B cell (primary cell): ENCODE results near the gene ZNF407. TPM values are rescaled to one million over a fixed set of nuclear protein-coding genes. Genes with fewer than 3 reads are reported as not detected.

Experiments used
- ATAC-seq: fragments of 200-7000 bp; cut with Tn5 transposase; one replicate; pipeline ENCODE4 v1.10.0; 2021; ENCODE audit warnings: low read depth, mild to moderate bottlenecking, moderate number of reproducible peaks, moderate library complexity
- CTCF ChIA-PET: fragments of 350-600 bp; sonication (Branson Sonifier 250); formaldehyde crosslinking; loops from one replicate; lab custom pipeline; 2021; ENCODE audit warnings: antibody characterized with exemption, inconsistent platforms; lab: Charles Lee
- POLR2A ChIA-PET: fragments of 350-600 bp; sonication (Branson Sonifier 250); formaldehyde crosslinking; loops from one replicate; lab custom pipeline; 2021; ENCODE audit warnings: antibody characterized with exemption; lab: Charles Lee
- DNase-seq: peaks from one replicate; pipeline ENCODE4 v3.0.0; 2013
- H2AFZ ChIP-seq: 2 replicates; pipeline ENCODE4 v1.6.1; 2012; ENCODE audit warnings: mild to moderate bottlenecking, low read depth, low read length; ENCODE audit not compliant: insufficient read depth, poor library complexity, severe bottlenecking
- H3K27ac ChIP-seq, 2 donors: 1 replicate in 1 of 2; 2 replicates in 1 of 2; pipeline ENCODE4 v1.5.1; 2012 to 2013; ENCODE audit warnings: low read length in 2 of 2, mild to moderate bottlenecking in 2 of 2, moderate library complexity in 1 of 2
- H3K27me3 ChIP-seq, 4 experiments: fragments of 200-600 bp in 1 of 4; sonication (generic) in 1 of 4; replicated peaks in 1 of 4; 1 replicate in 2 of 4; 2 replicates in 2 of 4; pipeline versions ENCODE4 v1.6.1 to v1.7.0; 2013 to 2016; ENCODE audit warnings: low read length in 3 of 4, mild to moderate bottlenecking in 2 of 4, mixed read lengths in 1 of 4, moderate library complexity in 1 of 4; ENCODE audit not compliant: insufficient read depth in 4 of 4, control insufficient read depth in 3 of 4; ENCODE audit errors: control extremely low read depth in 1 of 4
- H3K36me3 ChIP-seq, 2 experiments: replicated peaks in 1 of 2; 1 replicate in 1 of 2; 2 replicates in 1 of 2; pipeline versions ENCODE4 v1.6.1 to v1.7.1; 2013; ENCODE audit warnings: low read length in 1 of 2; ENCODE audit not compliant: insufficient read depth in 2 of 2, control insufficient read depth in 1 of 2; ENCODE audit errors: control extremely low read depth in 1 of 2, extremely low read depth in 1 of 2
- H3K4me1 ChIP-seq, 2 donors: fragments of 200-600 bp in 1 of 2; sonication (generic) in 1 of 2; 1 replicate in 1 of 2; 2 replicates in 1 of 2; pipeline versions ENCODE4 v1.5.1 to v1.6.1; 2013 to 2017; ENCODE audit warnings: low read length in 2 of 2; ENCODE audit not compliant: control insufficient read depth in 2 of 2, insufficient read depth in 2 of 2
- H3K4me2 ChIP-seq: replicated peaks from 2 replicates; pipeline ENCODE3; 2012; ENCODE audit warnings: mild to moderate bottlenecking, low read depth, low read length; ENCODE audit not compliant: poor library complexity, severe bottlenecking
- H3K4me3 ChIP-seq, 5 experiments: fragments of 200-600 bp in 1 of 5; sonication (generic) in 1 of 5; 1 replicate in 3 of 5; 2 replicates in 2 of 5; pipeline versions ENCODE4 v1.5.1 to v1.7.0; 2011 to 2016; ENCODE audit warnings: low read length in 4 of 5, mild to moderate bottlenecking in 4 of 5, low read depth in 2 of 5, control low read depth in 1 of 5, moderate library complexity in 1 of 5; ENCODE audit not compliant: insufficient read depth in 1 of 5; ENCODE audit errors: control extremely low read depth in 1 of 5, extremely low read depth in 1 of 5
- H3K79me2 ChIP-seq: fragments of 200-600 bp; sonication (generic); one replicate; pipeline ENCODE4 v1.6.0; 2016; ENCODE audit warnings: low read length; ENCODE audit not compliant: control insufficient read depth, insufficient read depth
- H3K9ac ChIP-seq: fragments of 200-600 bp; sonication (generic); 2 replicates; pipeline ENCODE4 v1.6.1; 2017; ENCODE audit warnings: mild to moderate bottlenecking, low read length, moderate library complexity
- H3K9me3 ChIP-seq, 3 donors: one replicate each; pipeline versions ENCODE4 v1.6.1 to v1.7.1; 2013; ENCODE audit warnings: low read length in 2 of 3; ENCODE audit not compliant: control insufficient read depth in 2 of 3, insufficient read depth in 1 of 3; ENCODE audit errors: control extremely low read depth in 1 of 3
- H4K20me1 ChIP-seq: 2 replicates; pipeline ENCODE4 v1.6.0; 2012; ENCODE audit warnings: mild to moderate bottlenecking, low read length; ENCODE audit not compliant: insufficient read depth, control insufficient read depth, poor library complexity, severe bottlenecking
- H3K27ac Mint-ChIP-seq: one replicate; pipeline ENCODE4 v1.8.0; 2021; ENCODE audit warnings: mixed read lengths
- H3K27me3 Mint-ChIP-seq: one replicate; pipeline ENCODE4 v1.8.0; 2021; ENCODE audit warnings: mixed read lengths
- H3K4me1 Mint-ChIP-seq: one replicate; pipeline ENCODE4 v1.8.0; 2021; ENCODE audit warnings: mixed read lengths
- H3K4me3 Mint-ChIP-seq: one replicate; pipeline ENCODE4 v1.8.0; 2021; ENCODE audit warnings: mixed read lengths
- H3K9me3 Mint-ChIP-seq: one replicate; pipeline ENCODE4 v1.8.0; 2022; ENCODE audit warnings: mixed read lengths; ENCODE audit not compliant: insufficient read depth
- CTCF ChIP-seq: fragments of 200-600 bp; IDR thresholded peaks from one replicate; pipeline ENCODE4 v1.8.0; 2022; ENCODE audit warnings: antibody characterized with exemption, mild to moderate bottlenecking
- EZH2 ChIP-seq: IDR thresholded peaks from 2 replicates; pipeline ENCODE4 v1.6.1; 2012; ENCODE audit warnings: borderline replicate concordance, low read depth, mild to moderate bottlenecking, moderate library complexity, low read length; ENCODE audit not compliant: insufficient read depth, poor library complexity, severe bottlenecking
- WGBS: methylation state at CpG from one replicate; pipeline ENCODE4 v1.1.5; 2013; ENCODE audit warnings: missing lambda C conversion rate; ENCODE audit not compliant: insufficient coverage; 5-methylcytosine and 5-hydroxymethylcytosine counted together
- intact Hi-C: fragments of 100-400 bp; cut with micrococcal nuclease; formaldehyde crosslinking; loops from one replicate; pipeline ENCODE4 v1.10.0; 2022
- polyA plus RNA-seq: library from polyadenylated mRNA; depleted of rRNA; stranded (reverse); fragments of >200 nt; gene quantifications from 2 replicates; pipeline ENCODE4 v1.2.3, GENCODE V29; 2012
- total RNA-seq, 2 donors: library from RNA; stranded (reverse); fragments of 120-200 nt in 1 of 2; gene quantifications; 1 replicate in 1 of 2; 2 replicates in 1 of 2; pipeline versions ENCODE4 v1.2.3 to v1.2.4, GENCODE V29; 2013 to 2022

Gene ZNF407
- total and polyA plus RNA-seq, 2 donors (not counting 1 experiment from before 2014, with no cell fraction given), result 4.5 to 37.1 TPM

GRCh38 chr18:74742573-74743243 is 145.0 kb downstream of the ZNF407 start:
- Mint-ChIP-seq H3K27ac (no peak overlapping the region), H3K4me3 (no peak overlapping the region), H3K9me3 (no peaks in the 10 kb centered on the region), H3K4me1 (no peaks in the 10 kb centered on the region), H3K27me3 (no peaks in the 10 kb centered on the region)
- H3K27me3 ChIP-seq, result no peaks in the 10 kb centered on the region
- H3K4me2 ChIP-seq, result no peak overlapping the region
- H3K36me3 ChIP-seq, result no peaks in the 10 kb centered on the region
- ChIA-PET POLR2A (no interaction called here), CTCF (no interaction called here)
- 100% methylated on average over 3 of the region's 5 CpGs for WGBS
- H4K20me1 ChIP-seq, result no peaks in the 10 kb centered on the region
- no peak overlapping the region for H3K4me3 ChIP-seq
- intact Hi-C loops, result no loop called here
- H3K9me3 ChIP-seq, result no peaks in the 10 kb centered on the region
- no peak for TF ChIP-seq EZH2
- TF ChIP-seq CTCF, result no peak
- no peak overlapping the region for H3K9ac ChIP-seq
- DNase-seq (no peak), ATAC-seq (no peak)
- H3K27ac ChIP-seq, result no peak overlapping the region
- no peaks in the 10 kb centered on the region for H3K79me2 ChIP-seq
- H2AFZ ChIP-seq, result no peak overlapping the region
- no peaks in the 10 kb centered on the region for H3K4me1 ChIP-seq

GRCh38 chr18:74745633-74746403 is 148.1 kb downstream of the ZNF407 start:
- Histone ChIP-seq H3K27ac (no peak overlapping the region), H3K4me3 (no peak overlapping the region), H3K4me1 (no peaks in the 10 kb centered on the region), H3K36me3 (no peaks in the 10 kb centered on the region), H3K9me3 (peaks cover 0 to 1% (median 0%) of the 10 kb centered on the region in 3 donors), H4K20me1 (no peaks in the 10 kb centered on the region), H3K9ac (no peak overlapping the region), H3K79me2 (no peaks in the 10 kb centered on the region), H2AFZ (no peak overlapping the region), H3K4me2 (no peak overlapping the region), H3K27me3 (no peaks in the 10 kb centered on the region)
- TF ChIP-seq CTCF (no peak), EZH2 (no peak)
- ChIA-PET CTCF (no interaction called here), POLR2A (no interaction called here)
- H3K27ac Mint-ChIP-seq, result no peak overlapping the region
- ATAC-seq, result no peak
- no peak overlapping the region for H3K4me3 Mint-ChIP-seq
- H3K9me3 Mint-ChIP-seq, result no peaks in the 10 kb centered on the region
- H3K27me3 Mint-ChIP-seq, result no peaks in the 10 kb centered on the region
- intact Hi-C loops, result no loop called here
- no peak for DNase-seq
- WGBS, result 95% methylated on average over 4 of the region's 10 CpGs
- no peaks in the 10 kb centered on the region for H3K4me1 Mint-ChIP-seq
